Transverse colon (tissue), 4 donors: ENCODE measurements around the gene SLC4A3. TPM values are rescaled to one million over a fixed set of nuclear protein-coding genes. Genes with fewer than 3 reads are reported as not detected.
"Not testable (repeated sequence)": the region's sequence is repeated elsewhere in the genome, so short reads cannot be mapped to it uniquely, and the experiment has no call there.

Experiments used
- DNase-seq: peaks from one replicate; pipeline ENCODE4 v3.0.0-alpha.2; 2019
- H3K27ac ChIP-seq, 4 donors: fragments of 200-600 bp; sonication (generic); 2 replicates each; pipeline ENCODE4 v1.5.1; 2016 to 2018; ENCODE audit warnings: inconsistent platforms in 4 of 4
- H3K27me3 ChIP-seq: fragments of 200-600 bp; sonication (generic); 2 replicates; pipeline ENCODE4 v1.5.1; 2017; ENCODE audit warnings: inconsistent platforms
- H3K36me3 ChIP-seq, 4 donors: fragments of 200-600 bp; sonication (generic); 2 replicates each; pipeline ENCODE4 v1.5.1; 2017 to 2019; ENCODE audit warnings: inconsistent platforms in 4 of 4
- H3K4me1 ChIP-seq, 4 donors: fragments of 200-600 bp; sonication (generic); 2 replicates each; pipeline ENCODE4 v1.5.1; 2017 to 2020; ENCODE audit warnings: inconsistent platforms in 4 of 4
- H3K4me3 ChIP-seq, 4 donors: fragments of 200-600 bp; sonication (generic); 1 replicate in 1 of 4; 2 replicates in 3 of 4; pipeline versions ENCODE4 v1.5.1 to v1.6.1; 2017 to 2019; ENCODE audit warnings: inconsistent platforms in 4 of 4
- H3K9me3 ChIP-seq, 2 donors: fragments of 200-600 bp; sonication (generic); 2 replicates each; pipeline ENCODE4 v1.5.1; 2017 to 2019; ENCODE audit warnings: inconsistent platforms in 2 of 2
- CTCF ChIP-seq, 5 experiments: fragments of 200-600 bp in 3 of 5; fragments of 450-650 bp in 2 of 5; sonication (generic) in 3 of 5; IDR thresholded peaks; 1 replicate in 2 of 5; 2 replicates in 3 of 5; pipeline ENCODE4 v1.5.1; 2016 to 2017; ENCODE audit warnings: antibody characterized with exemption in 5 of 5, inconsistent platforms in 3 of 5, mild to moderate bottlenecking in 2 of 5, moderate library complexity in 1 of 5
- EP300 ChIP-seq: sonication (generic); formaldehyde crosslinking; IDR thresholded peaks from one replicate; pipeline ENCODE4 v1.6.1; 2017; ENCODE audit warnings: antibody characterized with exemption, low read depth
- POLR2A ChIP-seq: fragments of 450-650 bp; IDR thresholded peaks from one replicate; pipeline ENCODE4 v1.6.1; 2016; ENCODE audit warnings: antibody characterized with exemption, mild to moderate bottlenecking, moderate library complexity
- POLR2AphosphoS5 ChIP-seq, 3 donors: sonication (generic); formaldehyde crosslinking; IDR thresholded peaks; one replicate each; pipeline ENCODE4 v1.6.1; 2016; ENCODE audit warnings: antibody characterized with exemption in 3 of 3
- WGBS, 2 donors: methylation state at CpG; one replicate each; pipeline ENCODE4 v1.1.5; 2018; ENCODE audit warnings: low coverage in 1 of 2; 5-methylcytosine and 5-hydroxymethylcytosine counted together
- in situ Hi-C, 4 donors: fragments of 200-750 bp; cut with MboI; loops; one replicate each; pipeline versions ENCODE4 v1.15.0 to v1.15.1; 2017; ENCODE audit warnings: low sequenced_read_pairs in 3 of 4, low pct_ligation_motif_present in 1 of 4, low pct_unique_long_range_greater_than_20kb in 1 of 4
- intact Hi-C: fragments of 100-400 bp; cut with DNase I; formaldehyde crosslinking; loops from one replicate; pipeline ENCODE4 v1.15.1; 2023; ENCODE audit warnings: low total_unique reads
- total RNA-seq, 4 donors: library from RNA; depleted of rRNA; stranded (reverse); fragments of >200 nt; gene quantifications; one replicate each; pipeline ENCODE4 v1.1.0, GENCODE V29; 2016

SLC4A3 gene
- total RNA-seq, 4 donors from 2014 or later = 0.32 to 25.9 (median 0.68) TPM; not detected in 1

DNA sequence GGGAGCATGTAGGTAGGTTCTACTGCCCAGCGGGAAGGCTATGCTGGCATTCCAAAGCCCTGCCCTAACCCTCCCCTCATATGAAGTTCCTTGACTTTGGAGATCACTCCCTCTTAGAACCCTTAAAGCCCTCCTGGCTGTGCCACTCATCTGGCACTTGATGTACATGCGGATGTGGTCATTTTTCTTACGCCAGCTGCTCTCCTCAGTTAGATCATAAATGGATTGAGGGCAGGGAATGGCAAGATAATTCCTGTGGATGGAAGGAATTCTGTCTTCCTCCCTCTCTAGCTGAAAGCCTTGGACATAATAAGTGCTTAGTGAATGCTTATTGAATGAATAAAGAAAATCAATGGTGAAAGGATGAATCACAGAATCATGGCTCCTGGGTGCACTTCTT, 51.6 kb downstream of the SLC4A3 start:
- H3K27ac ChIP-seq = no peak overlapping the region
- in situ Hi-C loops = no loop called here
- peaks cover 15% of the 10 kb centered on the region for H3K27me3 ChIP-seq
- no peaks in the 10 kb centered on the region for H3K36me3 ChIP-seq
- no peak for DNase-seq
- TF ChIP-seq POLR2AphosphoS5 (IDR thresholded peaks at IDR 0.05) (no peak), CTCF (IDR thresholded peaks at IDR 0.05) (no peak), EP300 (no peak), POLR2A (no peak)
- WGBS, 2 donors = 50 to 94% methylated on average over 1 to 3 of the region's 3 CpGs
- H3K4me3 ChIP-seq = no peak overlapping the region
- H3K9me3 ChIP-seq = no peaks in the 10 kb centered on the region
- H3K4me1 ChIP-seq = no peaks in the 10 kb centered on the region
- intact Hi-C loops = no loop called here

GRCh38 chr2:219679571-219679970, 52.1 kb downstream of the SLC4A3 start:
- H3K4me3 ChIP-seq = no peak overlapping the region
- H3K27ac ChIP-seq = no peak overlapping the region
- H3K36me3 ChIP-seq = no peaks in the 10 kb centered on the region
- WGBS, 2 donors = 83% methylated on average over 1 of the region's 1 CpG; no CpG with 5 or more reads in 1 of the 2 donors
- no peak for TF ChIP-seq EP300
- no peak for TF ChIP-seq POLR2A
- TF ChIP-seq POLR2AphosphoS5 (IDR thresholded peaks at IDR 0.05) = no peak
- TF ChIP-seq CTCF (IDR thresholded peaks at IDR 0.05) = no peak
- H3K4me1 ChIP-seq = no peaks in the 10 kb centered on the region
- no peaks in the 10 kb centered on the region for H3K9me3 ChIP-seq
- in situ Hi-C loops (no loop called here), intact Hi-C loops (no loop called here)
- peaks cover 16% of the 10 kb centered on the region for H3K27me3 ChIP-seq
- DNase-seq = no peak

GRCh38 chr2:219680958-219681693, 53.7 kb downstream of the SLC4A3 start:
- H3K4me1 ChIP-seq = peaks cover 0 to 9% (median 2%) of the 10 kb centered on the region in 4 donors
- H3K27me3 ChIP-seq = peaks cover 13% of the 10 kb centered on the region
- in situ Hi-C loops = no loop called here
- no peaks in the 10 kb centered on the region for H3K36me3 ChIP-seq
- no peaks in the 10 kb centered on the region for H3K9me3 ChIP-seq
- DNase-seq = no peak
- no peak overlapping the region for H3K4me3 ChIP-seq
- TF ChIP-seq POLR2A = no peak
- no peak for TF ChIP-seq EP300
- no peak overlapping the region for H3K27ac ChIP-seq
- intact Hi-C loops = no loop called here
- 69% methylated on average over 4 of the region's 4 CpGs; no CpG with 5 or more reads in 1 of the 2 donors for WGBS, 2 donors

GRCh38 chr2:219681694-219682300, 54.4 kb downstream of the SLC4A3 start:
- no peak for DNase-seq
- WGBS, 2 donors = 46 to 79% methylated on average over 3 to 6 of the region's 6 CpGs
- H3K4me1 ChIP-seq = peaks cover 0 to 9% (median 2%) of the 10 kb centered on the region in 4 donors
- TF ChIP-seq POLR2AphosphoS5 (IDR thresholded peaks at IDR 0.05) = no peak
- no peak for TF ChIP-seq CTCF (IDR thresholded peaks at IDR 0.05)
- no peak for TF ChIP-seq POLR2A
- TF ChIP-seq EP300 = no peak
- no peak overlapping the region for H3K4me3 ChIP-seq
- no peak overlapping the region for H3K27ac ChIP-seq
- no peaks in the 10 kb centered on the region for H3K36me3 ChIP-seq
- in situ Hi-C loops (no loop called here), intact Hi-C loops (no loop called here)
- H3K27me3 ChIP-seq = peaks cover 13% of the 10 kb centered on the region
- H3K9me3 ChIP-seq = no peaks in the 10 kb centered on the region

GRCh38 chr2:219683474-219683873, 56.0 kb downstream of the SLC4A3 start:
- peaks cover 15% of the 10 kb centered on the region for H3K27me3 ChIP-seq
- H3K36me3 ChIP-seq, H3K9me3 ChIP-seq, in situ Hi-C loops, intact Hi-C loops, H3K27ac ChIP-seq, DNase-seq, H3K4me3 ChIP-seq, H3K4me1 ChIP-seq: not testable (repeated sequence)
- WGBS, 2 donors = 66 to 67% methylated on average over 2 of the region's 2 CpGs
